Osteoblast (primary cell): Measurements from ENCODE around the gene STPG3. TPM values are rescaled to one million over a fixed set of nuclear protein-coding genes. Genes with fewer than 3 reads are reported as not detected.

Experiments
- DNase-seq: peaks from one replicate; pipeline ENCODE4 v3.0.0; 2011; ENCODE audit warnings: low spot score, mixed read lengths; ENCODE audit not compliant: insufficient read length; ENCODE audit errors: missing footprints
- H2AFZ ChIP-seq: 2 replicates; pipeline ENCODE4 v1.6.0; 2011; ENCODE audit warnings: mild to moderate bottlenecking, low read length
- H3K27ac ChIP-seq: 2 replicates; pipeline ENCODE4 v1.5.1; 2011; ENCODE audit warnings: mild to moderate bottlenecking, low read depth, low read length, moderate library complexity
- H3K27me3 ChIP-seq: 2 replicates; pipeline ENCODE4 v1.6.0; 2012; ENCODE audit warnings: mild to moderate bottlenecking, control low read depth, inconsistent platforms, low read length, moderate library complexity; ENCODE audit not compliant: insufficient read depth
- H3K36me3 ChIP-seq: 2 replicates; pipeline ENCODE4 v1.5.1; 2011; ENCODE audit warnings: mild to moderate bottlenecking, low read length, control low read depth, moderate library complexity; ENCODE audit not compliant: insufficient read depth
- H3K4me1 ChIP-seq: 2 replicates; pipeline ENCODE4 v1.5.1; 2011; ENCODE audit warnings: mild to moderate bottlenecking, low read length, control low read depth, moderate library complexity; ENCODE audit not compliant: insufficient read depth
- H3K4me2 ChIP-seq: 2 replicates; pipeline ENCODE4 v1.6.0; 2011; ENCODE audit warnings: mild to moderate bottlenecking, low read length; ENCODE audit not compliant: insufficient read depth
- H3K4me3 ChIP-seq: fragments of 200-600 bp; sonication (generic); 3 replicates; pipeline ENCODE4 v1.5.1; 2012; ENCODE audit warnings: mild to moderate bottlenecking, low read length, inconsistent platforms; ENCODE audit not compliant: insufficient read depth
- H3K79me2 ChIP-seq: 2 replicates; pipeline ENCODE4 v1.6.0; 2012; ENCODE audit warnings: mild to moderate bottlenecking, low read length, control low read depth, inconsistent platforms; ENCODE audit not compliant: insufficient read depth
- H3K9me3 ChIP-seq: 2 replicates; pipeline ENCODE4 v1.5.1; 2011; ENCODE audit warnings: low read depth, low read length, control low read depth
- H4K20me1 ChIP-seq: 2 replicates; pipeline ENCODE4 v1.6.0; 2012; ENCODE audit warnings: mild to moderate bottlenecking, low read length, control low read depth; ENCODE audit not compliant: insufficient read depth
- CTCF ChIP-seq: IDR thresholded peaks from 2 replicates; pipeline ENCODE4 v1.5.1; 2011; ENCODE audit warnings: mild to moderate bottlenecking, low read depth, low read length, moderate library complexity; ENCODE audit errors: extremely low read depth
- total RNA-seq: library from RNA; depleted of rRNA; stranded (reverse); fragments of >200 nt; gene quantifications from 2 replicates; pipeline ENCODE4 v1.2.3, GENCODE V29; 2012

Gene STPG3
- total RNA-seq, 1 donor = 0.36 TPM

GRCh38 chr9:137298401-137299202, 47.5 kb downstream of the STPG3 start:
- Histone ChIP-seq H3K4me1 (peaks cover 4% of the 10 kb centered on the region), H3K4me2 (no peak overlapping the region), H3K36me3 (no peaks in the 10 kb centered on the region), H3K9me3 (peaks cover 3% of the 10 kb centered on the region), H3K4me3 (no peak overlapping the region), H2AFZ (no peak overlapping the region), H3K27me3 (peaks cover 57% of the 10 kb centered on the region), H3K79me2 (no peaks in the 10 kb centered on the region), H4K20me1 (peaks cover 3% of the 10 kb centered on the region), H3K27ac (no peak overlapping the region)
- no peak for TF ChIP-seq CTCF
- DNase-seq = no peak

- Histone ChIP-seq H4K20me1 (peaks cover 3% of the 10 kb centered on the region), H3K27me3 (peaks cover 51% of the 10 kb centered on the region), H3K9me3 (peaks cover 3% of the 10 kb centered on the region), H3K36me3 (no peaks in the 10 kb centered on the region), H3K4me2 (no peak overlapping the region), H3K79me2 (no peaks in the 10 kb centered on the region), H3K4me1 (peaks cover 4% of the 10 kb centered on the region), H3K4me3 (no peak overlapping the region), H2AFZ (no peak overlapping the region), H3K27ac (no peak overlapping the region)
- no peak for DNase-seq
- no peak for TF ChIP-seq CTCF
Observed at GRCh38 chr9:137299203-137299565, 48.1 kb downstream of the STPG3 start.

GRCh38 chr9:137299938-137300337, 48.9 kb downstream of the STPG3 start:
- H3K36me3 ChIP-seq = no peaks in the 10 kb centered on the region
- H3K79me2 ChIP-seq = no peaks in the 10 kb centered on the region
- TF ChIP-seq CTCF = no peak
- H3K4me2 ChIP-seq = no peak overlapping the region
- peaks cover 44% of the 10 kb centered on the region for H3K27me3 ChIP-seq
- no peak overlapping the region for H3K4me3 ChIP-seq
- H3K4me1 ChIP-seq = peaks cover 4% of the 10 kb centered on the region
- H4K20me1 ChIP-seq = no peaks in the 10 kb centered on the region
- H2AFZ ChIP-seq = no peak overlapping the region
- no peak overlapping the region for H3K27ac ChIP-seq
- no peak for DNase-seq
- no peaks in the 10 kb centered on the region for H3K9me3 ChIP-seq

- no peak for DNase-seq
- Histone ChIP-seq H3K36me3 (no peaks in the 10 kb centered on the region), H3K9me3 (no peaks in the 10 kb centered on the region), H3K27ac (no peak overlapping the region), H2AFZ (no peak overlapping the region), H3K4me2 (peak overlapping the region; percentile 50), H3K79me2 (no peaks in the 10 kb centered on the region), H3K27me3 (peaks cover 42% of the 10 kb centered on the region), H3K4me1 (peaks cover 8% of the 10 kb centered on the region), H3K4me3 (peak overlapping the region; percentile 41), H4K20me1 (no peaks in the 10 kb centered on the region)
- no peak for TF ChIP-seq CTCF
Observed at GRCh38 chr9:137300567-137301080, 49.5 kb downstream of the STPG3 start.
